ENCODE measurements around the gene OPCML.

The OPCML gene

DNA sequence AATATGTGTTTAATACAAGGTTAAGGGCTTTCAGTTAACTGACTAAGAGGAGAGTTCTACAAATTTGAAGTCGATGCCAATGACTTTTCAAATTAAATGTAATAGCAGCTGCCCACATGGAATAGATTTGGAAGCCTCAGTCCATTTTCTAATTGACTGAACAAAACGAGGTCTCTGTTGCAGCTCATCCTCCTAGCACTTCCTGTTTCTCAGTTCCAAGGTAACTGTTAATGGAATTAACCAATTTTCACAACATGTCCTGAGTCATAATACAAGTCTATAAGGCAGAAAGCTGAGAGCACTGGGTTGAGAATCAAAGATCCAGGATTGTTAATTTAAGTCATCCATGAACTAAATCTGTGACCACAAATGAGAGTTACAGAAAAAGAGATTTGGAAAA lies 177.2 kb downstream of the OPCML start:
- DNase-seq (ENCODE audit: low spot score) = no peak

DNA sequence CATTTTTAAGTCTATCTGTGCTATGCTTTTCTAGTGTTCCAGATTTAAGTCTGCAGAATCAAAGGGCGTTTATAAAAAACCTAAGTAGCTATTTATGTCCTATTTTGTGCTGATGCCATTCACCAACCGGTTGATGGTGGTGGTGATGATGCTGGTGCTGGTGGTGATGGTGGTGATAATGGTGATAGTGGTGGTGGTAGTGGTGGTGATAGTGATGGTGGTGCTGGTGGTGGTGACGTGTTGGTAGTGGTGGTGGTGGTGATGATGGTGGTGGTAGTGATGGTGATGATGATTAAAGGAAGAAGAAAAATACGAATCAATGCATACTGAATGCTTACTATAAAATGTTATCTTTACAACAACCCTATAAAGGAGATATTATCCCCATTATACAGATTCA lies 178.2 kb downstream of the OPCML start:
- no peak for DNase-seq (ENCODE audit: low spot score)

DNA sequence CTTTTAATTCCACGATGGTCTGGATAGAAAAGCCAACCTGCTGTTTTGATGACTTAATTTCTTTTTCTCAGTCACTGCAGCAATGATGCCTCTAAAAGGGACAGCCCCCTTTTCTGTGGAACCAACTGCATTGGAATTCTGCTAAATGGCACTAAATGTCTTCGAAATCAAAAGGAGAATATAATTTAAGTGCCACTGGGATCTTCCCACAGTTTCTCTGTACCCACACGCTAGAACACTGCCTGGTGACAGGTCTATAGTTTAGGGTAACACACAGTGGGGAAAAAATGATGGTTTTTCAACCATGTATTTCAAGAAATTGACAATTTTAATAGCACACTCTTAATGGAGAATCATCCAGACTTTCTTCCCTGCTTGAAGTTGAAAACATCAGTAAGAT lies 182.3 kb downstream of the OPCML start:
- no peak for DNase-seq (ENCODE audit: low spot score)

DNA sequence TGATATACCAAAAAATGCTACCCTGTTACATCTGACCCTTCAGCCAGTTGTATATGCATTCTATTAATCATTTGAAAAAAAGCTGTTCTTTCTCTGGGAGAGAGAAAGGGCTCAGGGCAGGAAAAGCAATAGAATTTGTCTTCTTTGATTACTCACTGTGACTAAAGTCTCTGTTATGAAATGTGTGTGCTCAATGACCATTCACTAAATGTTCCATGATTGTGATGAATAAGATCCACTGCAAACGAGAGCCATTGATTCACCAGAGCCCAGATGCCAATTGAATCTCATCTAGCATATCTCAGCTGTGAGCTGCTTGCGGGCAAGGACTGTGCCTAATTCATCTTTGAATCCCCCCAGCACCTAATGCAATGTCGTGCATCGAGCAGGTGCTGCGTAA lies 184.3 kb downstream of the OPCML start:
- DNase-seq (ENCODE audit: low spot score) = no peak

DNA sequence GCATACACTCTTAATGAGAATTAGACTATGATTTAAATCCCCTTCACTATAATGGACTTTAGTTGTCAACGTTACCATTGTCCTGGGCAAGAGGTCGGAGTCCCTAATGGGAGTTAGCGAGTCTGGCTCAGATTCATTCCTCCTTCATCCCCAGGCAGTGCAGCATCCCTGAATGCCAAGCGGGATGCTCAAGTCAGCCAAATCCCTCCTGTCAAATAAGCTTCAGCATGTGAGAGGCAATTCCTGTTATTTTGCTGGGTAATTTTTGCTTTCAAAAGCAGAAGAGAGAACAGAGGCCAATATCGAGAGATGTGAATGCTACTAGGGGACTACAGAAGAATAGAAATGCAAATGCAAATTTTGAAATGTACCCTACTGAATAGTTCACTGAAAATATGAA lies 186.2 kb downstream of the OPCML start:
- no peak for DNase-seq (ENCODE audit: low spot score)

DNA sequence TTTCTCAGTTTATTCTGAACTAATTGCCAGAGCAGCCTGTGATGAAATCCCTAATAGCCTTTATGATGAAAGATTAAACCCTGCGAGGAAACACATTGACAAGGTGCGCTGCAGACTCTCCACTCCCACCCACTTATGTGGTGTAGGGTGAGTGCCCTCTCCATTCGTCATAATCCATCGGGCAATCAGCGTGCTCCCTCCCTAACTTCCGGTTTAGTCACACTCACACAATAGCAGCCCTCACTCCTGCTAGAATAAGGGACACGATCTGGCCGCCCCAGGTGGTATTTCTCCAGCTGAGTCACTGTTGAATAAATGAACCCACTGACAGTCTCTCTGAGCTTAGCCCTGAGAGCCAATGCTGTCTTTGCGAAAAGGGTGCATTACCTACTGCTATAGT lies 188.3 kb downstream of the OPCML start:
- DNase-seq (ENCODE audit: low spot score) = no peak

DNA sequence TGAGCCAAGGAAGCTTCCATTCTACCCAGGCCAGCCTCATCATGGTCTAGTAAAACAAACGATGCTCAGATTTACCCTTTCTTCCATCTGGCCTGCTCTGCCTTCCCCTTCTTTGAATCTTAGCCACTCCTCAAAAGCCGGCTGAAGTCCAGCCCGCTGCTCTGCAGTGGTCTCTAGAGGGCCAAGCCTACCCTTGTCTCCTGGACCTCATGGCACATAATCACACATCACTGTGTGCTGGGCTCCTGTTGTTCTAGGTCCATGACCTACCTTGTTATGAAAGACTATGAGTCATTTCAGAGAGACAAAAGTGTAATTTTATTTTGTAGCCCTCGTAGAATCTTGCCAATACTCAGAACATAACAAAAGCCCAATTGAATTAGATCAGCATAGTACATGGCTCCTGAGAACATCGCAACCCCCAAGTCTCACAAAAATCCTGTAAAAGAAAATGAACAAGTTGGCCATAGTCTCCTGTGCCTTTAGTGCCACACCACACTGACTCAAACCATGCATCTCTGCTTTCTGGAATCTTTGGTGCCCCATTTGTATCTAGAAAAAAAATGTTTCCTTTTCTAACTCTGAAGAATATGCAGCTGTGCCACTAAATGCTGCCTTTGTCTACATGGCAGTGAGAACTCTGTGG lies 192.7 kb downstream of the OPCML start:
- no peak for DNase-seq (ENCODE audit: low spot score)

DNA sequence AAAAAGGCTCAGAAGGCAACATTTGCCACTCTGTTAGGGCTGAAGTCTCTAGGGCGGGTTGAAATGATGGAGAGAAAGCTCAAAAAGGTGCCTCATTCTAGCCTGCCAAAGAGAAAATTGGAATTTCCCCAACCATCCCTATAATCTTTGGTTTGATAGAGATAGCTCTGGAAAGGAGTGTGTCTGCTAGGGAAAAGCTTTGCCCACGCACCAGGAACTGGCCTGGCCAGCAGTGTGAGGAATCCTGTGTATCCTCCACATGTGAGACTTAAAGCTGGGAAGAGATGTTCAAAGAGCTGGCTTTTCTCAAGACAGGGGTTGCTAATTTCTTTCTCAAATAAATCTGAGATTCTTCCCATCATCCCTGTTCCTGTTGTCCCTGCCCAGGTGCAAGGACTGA lies 193.7 kb downstream of the OPCML start:
- DNase-seq (ENCODE audit: low spot score) = no peak

DNA sequence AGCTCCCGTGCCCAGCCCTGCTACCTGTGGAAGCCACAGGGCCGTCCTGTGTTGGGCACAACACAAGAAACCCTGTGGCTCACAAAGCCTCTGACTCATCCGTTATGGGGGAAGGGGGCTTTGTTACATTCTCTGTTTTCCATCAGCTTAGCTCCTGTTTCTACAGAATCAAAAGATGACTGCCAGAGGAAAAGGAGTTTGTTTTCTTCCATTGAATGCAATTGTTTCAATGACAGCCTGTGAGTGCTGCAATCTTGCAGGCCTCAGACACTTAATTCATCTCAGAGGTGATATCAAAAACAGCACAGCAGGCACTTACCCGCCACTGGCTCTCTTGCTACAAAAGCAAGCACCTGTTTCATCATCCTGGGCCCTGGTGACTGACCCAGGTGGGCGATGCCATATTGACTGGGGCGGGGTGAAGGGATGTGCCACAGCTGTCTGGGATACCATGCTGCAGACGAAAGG lies 194.3 kb downstream of the OPCML start:
- DNase-seq (ENCODE audit: low spot score) = no peak

DNA sequence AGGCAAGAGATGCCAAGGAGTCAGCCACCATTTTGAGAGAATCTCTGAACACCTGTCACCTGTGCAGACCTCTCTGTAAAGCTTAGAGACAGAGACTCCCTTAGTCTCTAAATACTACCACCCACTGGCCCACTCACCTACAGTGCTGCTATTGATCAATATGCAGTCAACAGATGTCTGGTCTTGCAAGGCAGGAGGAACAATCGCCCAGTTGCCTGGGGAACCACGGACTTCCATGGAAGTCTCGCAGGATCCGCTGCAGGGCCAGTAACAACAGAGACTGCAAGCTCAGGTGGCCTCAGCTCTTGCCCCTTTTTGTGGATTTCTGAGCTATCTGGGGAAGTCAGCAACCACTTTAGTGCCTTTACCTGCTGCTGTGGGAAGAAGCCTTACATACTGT lies 195.1 kb downstream of the OPCML start:
- DNase-seq (ENCODE audit: low spot score) = no peak

DNA sequence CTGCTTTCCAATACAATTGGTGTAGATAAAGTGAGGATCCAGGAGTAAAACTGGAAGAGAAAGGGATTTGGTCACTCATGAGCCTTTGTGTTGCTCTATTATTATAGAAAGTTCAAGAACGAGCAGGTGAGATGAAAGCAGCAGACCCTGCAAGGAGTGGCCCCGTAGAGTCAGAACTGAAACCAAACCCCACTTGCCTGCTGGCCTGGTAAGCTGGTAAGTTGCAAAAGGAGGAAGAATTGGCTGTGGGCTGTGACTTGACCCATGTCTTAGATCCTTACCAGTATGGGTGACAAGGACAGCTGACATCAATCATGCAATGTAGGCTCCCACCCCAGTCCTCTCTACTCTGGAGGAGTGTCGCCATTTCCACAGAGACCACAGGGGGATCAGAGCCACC lies 201.3 kb downstream of the OPCML start:
- no peak for DNase-seq (ENCODE audit: low spot score)

DNA sequence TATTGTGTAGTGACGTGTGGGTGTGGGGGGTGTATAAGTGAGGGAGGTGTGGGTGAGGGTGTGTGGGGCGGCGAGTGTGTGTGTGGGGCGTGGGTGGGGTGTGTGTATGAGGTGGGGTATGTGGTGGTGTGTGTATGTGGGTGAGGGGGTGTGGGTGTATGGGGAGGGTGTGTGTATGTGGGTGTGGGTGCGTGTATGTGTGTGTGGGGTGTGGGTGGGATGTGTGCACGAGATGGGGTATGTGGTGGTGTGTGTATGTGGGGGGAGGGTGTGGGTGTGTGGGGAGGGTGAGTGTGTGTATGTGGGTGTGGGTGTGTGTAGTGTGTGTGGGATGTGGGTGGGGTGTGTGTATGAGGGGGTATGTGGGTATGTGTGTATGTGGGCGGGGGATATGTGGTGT lies 205.5 kb downstream of the OPCML start:
- no peak for DNase-seq (ENCODE audit: low spot score)

DNA sequence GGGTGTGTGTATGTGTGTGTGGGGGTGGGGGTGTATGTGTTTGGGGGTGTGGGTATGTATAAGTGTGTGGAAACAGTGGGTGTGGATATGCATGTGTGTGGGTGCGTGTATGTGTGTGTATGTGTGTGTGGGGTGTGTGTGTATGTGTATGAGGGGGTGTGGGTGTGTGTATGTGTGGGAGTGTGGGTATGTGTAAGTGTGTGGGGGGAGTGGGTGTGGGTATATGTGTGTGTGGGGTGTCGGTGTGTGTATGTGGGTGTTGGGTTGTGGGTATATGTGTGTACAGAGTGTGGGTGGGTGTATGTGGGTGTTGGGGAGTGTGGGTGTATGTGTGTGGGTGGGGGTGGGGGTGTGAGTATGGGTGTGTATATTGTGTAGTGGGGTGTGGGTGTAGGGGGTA lies 206.0 kb downstream of the OPCML start:
- DNase-seq (ENCODE audit: low spot score) = no peak

DNA sequence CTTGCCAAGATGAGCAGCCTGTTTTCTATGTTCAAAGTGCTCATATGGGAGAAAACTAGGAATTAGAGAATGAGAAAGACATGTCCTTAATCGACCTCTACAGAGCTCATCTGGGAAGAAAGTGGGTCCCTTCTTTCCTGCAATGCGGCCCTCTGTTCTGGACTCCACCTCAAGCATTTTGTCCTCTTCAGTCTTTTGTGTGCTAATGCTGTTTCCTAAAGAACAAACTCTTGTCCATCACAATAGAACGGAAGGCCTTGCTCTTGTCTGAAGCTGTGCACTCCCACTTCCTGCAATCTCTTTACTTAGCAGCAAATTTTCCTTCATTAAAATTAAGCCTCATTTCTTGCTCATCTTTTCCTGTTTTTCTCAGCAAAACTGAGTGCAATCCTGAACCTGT lies 206.6 kb downstream of the OPCML start:
- no peak for DNase-seq (ENCODE audit: low spot score)

DNA sequence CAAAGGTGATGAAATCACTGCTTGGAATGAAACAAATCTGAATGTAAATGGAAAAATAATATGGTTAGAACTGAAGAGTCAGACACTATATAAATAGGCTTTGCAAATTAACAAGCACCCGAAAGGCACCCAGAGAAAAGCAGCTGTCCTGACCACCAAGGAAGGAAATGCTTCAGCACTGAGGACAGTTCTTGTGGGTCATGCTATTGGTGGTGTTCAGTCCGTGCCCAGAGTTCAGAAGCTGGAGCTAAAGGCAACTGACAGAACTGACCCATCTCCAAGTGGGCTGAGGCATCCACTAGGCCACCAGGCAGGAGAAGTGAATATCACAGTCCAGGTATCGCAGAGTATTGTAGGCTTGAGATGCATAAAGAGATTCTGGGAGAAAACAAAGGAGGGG lies 208.9 kb downstream of the OPCML start:
- no peak for DNase-seq (ENCODE audit: low spot score)

DNA sequence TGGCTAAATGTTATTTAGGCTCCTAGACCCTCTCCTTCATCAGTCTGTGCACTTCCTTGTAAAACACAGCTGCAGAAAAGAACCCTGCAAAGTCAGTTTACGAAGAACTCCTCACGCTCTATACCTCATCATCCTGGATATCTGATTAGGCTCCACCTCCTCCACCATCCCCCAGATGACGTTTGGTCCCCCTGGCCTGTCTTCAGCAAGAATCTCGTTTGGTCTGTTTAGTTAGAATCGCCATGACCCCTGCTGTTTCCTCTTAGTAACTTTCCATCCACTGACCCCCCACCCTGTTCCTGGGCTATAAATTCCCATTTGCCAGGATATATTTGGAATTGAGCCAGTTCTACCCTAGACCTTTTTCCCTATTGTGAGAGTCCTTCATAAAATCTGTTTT lies 214.1 kb downstream of the OPCML start:
- DNase-seq (ENCODE audit: low spot score) = no peak

DNA sequence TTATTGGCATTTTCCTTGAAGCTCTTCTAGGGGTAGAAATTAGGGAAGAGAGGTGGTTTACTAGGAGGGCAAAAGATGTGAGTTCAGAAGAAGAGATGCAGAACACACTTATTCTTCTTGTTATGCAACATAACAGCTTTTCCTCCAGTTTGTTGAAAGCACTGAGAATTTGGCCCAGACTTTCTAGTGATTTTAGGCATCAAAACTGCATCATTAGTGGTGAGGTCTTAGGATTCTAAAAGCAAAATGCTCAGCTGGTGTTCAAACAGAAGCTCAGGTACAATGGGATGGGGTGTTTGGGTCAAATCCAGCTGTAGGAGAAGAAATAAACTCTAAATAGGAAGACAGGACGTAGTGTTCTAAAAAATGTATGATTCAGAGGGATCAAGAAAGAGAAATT lies 221.1 kb downstream of the OPCML start:
- DNase-seq (ENCODE audit: low spot score) = no peak

DNA sequence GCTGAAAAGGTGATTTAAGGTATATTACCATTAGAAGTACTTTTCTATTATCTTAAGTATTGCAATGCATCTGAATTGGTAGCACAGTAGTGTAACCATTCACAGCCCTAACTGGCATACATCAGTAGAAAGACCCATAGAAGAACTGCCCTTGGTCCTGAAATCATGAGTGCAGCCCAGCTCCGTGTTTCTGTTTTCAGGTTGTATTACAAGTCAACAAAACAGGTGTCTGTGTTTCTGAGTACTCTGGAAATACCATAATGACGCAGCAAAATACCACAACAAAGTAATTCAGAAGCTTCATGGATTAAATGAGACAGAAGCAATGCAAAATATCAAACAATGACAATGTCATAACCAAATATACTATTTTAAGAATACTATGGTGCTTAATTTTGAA lies 226.3 kb downstream of the OPCML start:
- DNase-seq (ENCODE audit: low spot score) = no peak

DNA sequence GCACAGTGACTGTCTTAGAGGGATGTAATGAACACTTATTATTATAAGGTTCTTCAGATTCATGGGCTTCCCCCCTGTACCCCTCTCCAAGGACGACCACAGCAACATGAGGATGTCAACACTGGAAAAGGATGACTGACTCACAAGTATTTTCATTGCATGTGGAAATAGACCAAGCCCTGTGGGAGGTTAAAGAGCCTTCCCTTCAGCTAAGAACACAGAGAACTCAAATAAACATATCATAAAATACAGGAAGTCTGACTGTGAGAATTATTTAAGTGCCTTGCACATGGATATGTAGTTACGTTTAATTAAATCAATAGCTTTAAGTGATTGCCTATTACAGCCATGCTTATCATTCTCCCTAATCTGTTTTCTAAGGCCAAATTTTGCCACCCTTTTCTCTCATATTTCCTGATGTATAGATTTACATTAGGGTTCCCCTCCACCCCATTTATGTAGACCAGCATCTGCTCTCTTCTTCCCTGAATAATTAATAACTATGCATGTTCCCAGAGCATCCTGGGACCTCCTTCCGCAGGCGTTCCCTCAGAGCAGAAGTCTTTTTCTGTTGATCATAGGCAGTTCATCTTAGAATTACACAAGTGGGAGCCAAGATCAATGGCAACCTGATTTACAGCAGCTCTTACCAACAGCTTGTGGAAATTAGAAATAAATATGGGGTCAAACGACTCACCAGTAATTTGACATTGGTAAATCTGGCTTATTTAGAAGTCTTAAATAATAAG lies 226.9 kb downstream of the OPCML start:
- DNase-seq (ENCODE audit: low spot score) = no peak

DNA sequence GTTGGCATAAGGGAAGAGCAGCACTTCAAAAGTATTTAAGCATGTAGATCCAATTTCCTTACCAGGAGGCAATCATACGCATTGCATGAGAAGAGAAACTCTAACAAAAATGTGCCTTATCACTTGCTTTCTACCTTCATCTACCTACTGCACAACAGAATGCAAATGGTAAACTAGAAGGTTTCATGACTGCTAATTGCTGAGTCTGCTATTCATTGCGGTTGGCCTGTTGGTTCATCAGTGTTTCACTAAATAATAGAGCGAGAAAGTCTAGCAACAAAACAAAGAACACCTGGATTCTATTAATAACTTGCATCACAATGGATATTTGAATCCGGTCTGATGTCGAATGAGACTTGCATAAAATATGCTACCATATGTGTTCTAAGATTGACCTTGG lies 229.0 kb downstream of the OPCML start:
- no peak for DNase-seq (ENCODE audit: low spot score)

DNA sequence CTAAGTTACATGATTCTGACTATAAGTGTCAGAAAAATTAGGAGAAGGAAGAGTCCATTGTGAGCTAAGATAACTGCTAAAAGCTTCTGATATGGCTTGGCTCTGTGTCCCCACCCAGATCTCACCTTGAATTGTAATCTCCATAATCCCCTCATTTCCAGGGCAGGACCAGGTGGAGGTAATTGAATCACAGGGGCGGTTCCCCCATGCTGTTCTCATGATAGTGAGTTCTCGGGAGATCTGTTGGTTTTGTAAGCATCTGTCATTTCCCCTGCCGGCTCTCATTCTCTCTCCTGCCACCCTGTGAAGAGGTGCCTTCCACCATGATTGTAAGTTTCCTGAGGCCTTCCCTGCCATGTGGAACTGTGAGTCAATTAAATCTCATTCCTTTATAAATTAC lies 230.2 kb downstream of the OPCML start:
- no peak for DNase-seq (ENCODE audit: low spot score)

DNA sequence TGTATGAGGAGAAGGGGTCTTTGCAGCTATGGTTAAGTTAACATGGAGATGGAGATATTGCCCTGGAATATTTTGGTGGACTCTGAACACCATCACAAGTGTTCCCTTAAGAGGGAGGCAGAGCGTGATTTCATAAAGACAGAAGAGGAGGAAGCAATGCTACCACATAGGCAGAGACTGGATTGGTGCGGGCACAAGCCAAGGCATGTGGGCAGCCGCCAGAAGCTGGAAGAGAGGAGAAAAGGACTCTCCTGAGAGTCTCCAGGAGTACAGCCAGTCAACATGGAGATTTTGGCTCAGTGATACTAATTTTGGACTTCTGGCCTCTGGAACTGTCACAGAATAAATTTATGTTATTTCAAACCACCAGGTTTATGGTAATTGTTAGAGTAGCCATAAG lies 231.6 kb downstream of the OPCML start:
- DNase-seq (ENCODE audit: low spot score) = no peak

DNA sequence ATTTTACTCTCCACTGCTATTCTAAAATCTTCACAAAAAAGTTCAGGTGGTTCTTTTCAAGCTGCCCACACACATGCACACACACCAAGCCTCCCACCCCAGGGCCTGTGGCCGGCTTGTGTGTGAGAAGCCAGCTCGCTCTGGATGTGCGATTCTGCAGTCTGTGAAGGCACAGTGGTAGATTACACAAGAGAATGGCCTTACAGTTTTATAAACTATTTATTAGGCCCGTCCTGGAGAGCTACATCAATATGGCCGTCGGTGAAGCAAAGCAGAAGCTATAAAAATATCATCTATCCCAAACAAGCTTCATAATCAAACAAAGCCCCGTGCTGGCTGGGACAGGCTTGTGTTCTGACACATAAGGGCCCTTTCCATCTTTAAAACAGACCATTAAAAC lies 240.5 kb downstream of the OPCML start:
- DNase-seq (ENCODE audit: low spot score) = no peak

DNA sequence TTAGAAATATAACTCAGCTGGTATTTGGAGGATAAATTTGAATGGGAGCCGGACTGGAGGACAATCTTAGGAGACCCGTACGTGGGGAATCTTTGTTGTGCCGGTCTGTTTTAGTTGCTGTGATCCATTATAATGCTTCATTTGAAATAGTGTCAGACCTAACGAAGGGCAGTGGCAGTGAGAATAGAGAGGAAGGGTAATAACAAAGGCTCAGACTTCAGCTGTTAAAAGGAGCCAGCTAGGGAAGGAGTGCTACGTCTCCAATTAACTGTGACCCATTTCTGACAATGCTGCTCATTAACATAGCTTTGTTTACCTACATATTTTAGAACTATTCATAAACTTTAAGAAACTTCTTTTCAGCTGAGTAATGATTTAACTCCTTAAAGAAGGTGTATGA lies 246.9 kb downstream of the OPCML start:
- no peak for DNase-seq (ENCODE audit: low spot score)

All from LoVo (cell line).